ENCODE data around the gene CRABP1.

DNA sequence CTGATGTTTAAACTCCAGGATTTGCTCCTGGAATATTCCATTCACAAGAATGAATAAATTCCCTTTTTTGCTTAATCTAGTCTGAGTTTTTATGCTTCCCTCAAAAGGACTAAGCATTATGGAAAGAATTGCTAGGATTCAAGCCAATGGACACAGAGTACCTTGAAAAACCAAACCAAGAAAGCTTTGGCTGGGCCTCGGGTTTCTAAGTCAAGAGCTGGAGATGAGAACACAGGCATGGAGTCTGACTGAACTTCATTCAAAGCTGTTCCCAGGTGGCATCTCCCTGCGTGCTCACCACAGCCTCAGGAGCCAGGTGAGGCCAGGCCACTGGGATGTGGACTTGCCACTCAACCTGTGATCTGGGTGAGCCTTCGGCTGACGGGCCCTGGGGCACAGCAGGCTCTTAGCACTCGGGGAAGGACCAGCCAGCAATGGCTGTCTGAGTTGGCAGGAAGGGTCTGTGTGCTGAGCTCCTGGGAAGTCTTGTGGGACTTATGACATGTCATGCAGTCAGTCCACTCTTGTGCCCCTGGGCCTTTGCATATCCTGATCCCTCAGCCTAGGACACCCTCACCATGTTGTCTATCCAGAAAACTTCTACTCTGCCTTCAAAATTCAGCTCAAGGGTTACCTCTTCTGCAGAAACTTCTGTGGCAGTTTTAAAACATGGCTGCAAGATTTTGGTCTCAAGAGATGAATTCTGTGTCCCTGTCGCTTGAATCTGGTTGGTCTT lies 21.8 kb downstream of the CRABP1 start:
- TF ChIP-seq, protein P1, sequence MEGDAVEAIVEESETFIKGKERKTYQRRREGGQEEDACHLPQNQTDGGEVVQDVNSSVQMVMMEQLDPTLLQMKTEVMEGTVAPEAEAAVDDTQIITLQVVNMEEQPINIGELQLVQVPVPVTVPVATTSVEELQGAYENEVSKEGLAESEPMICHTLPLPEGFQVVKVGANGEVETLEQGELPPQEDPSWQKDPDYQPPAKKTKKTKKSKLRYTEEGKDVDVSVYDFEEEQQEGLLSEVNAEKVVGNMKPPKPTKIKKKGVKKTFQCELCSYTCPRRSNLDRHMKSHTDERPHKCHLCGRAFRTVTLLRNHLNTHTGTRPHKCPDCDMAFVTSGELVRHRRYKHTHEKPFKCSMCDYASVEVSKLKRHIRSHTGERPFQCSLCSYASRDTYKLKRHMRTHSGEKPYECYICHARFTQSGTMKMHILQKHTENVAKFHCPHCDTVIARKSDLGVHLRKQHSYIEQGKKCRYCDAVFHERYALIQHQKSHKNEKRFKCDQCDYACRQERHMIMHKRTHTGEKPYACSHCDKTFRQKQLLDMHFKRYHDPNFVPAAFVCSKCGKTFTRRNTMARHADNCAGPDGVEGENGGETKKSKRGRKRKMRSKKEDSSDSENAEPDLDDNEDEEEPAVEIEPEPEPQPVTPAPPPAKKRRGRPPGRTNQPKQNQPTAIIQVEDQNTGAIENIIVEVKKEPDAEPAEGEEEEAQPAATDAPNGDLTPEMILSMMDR (conservative IDR thresholded peaks at IDR 0.05; ENCODE audit: low read length), result no peak
- TF ChIP-seq EZH2phosphoT487 (IDR thresholded peaks at IDR 0.05; ENCODE audit: borderline replicate concordance, low read depth, low read length), result no peak

Measured in OCI-LY7 (cell line).